HepG2 (cell line): Measurements from ENCODE around the gene PRAC1. TPM values are rescaled to one million over a fixed set of nuclear protein-coding genes. Genes with fewer than 3 reads are reported as not detected.

Source experiments
- HNRNPK ChIP-seq: fragments of 200-400 bp; formaldehyde crosslinking; IDR thresholded peaks from 2 replicates; pipeline ENCODE4 v1.6.1; 2018; ENCODE audit warnings: low read length, low read depth, moderate library complexity, mild to moderate bottlenecking; ENCODE audit not compliant: poor library complexity, severe bottlenecking
- ISX ChIP-seq: sonication (generic); formaldehyde crosslinking; conservative IDR thresholded peaks from 2 replicates; pipeline ENCODE4 v1.5.0; 2020; ENCODE audit warnings: missing genetic modification reagents
- KAT2B ChIP-seq: fragments of 150-350 bp; IDR thresholded peaks from 2 replicates; pipeline ENCODE4 v1.6.1; 2014; ENCODE audit warnings: low read depth, low read length, borderline replicate concordance
- SNAPC2 ChIP-seq: sonication (generic); formaldehyde crosslinking; IDR thresholded peaks from 2 replicates; pipeline ENCODE4 v1.8.1; 2022; ENCODE audit warnings: mild to moderate bottlenecking, missing genetic modification reagents
- SRSF9 ChIP-seq: fragments of 200-400 bp; formaldehyde crosslinking; IDR thresholded peaks from 2 replicates; pipeline ENCODE4 v1.6.1; 2018; ENCODE audit warnings: borderline replicate concordance, mild to moderate bottlenecking, low read depth, low read length; ENCODE audit not compliant: insufficient read depth, poor library complexity, severe bottlenecking
- TCF7 ChIP-seq: sonication (generic); IDR thresholded peaks from 2 replicates; pipeline ENCODE4 v1.6.1; 2016; ENCODE audit warnings: antibody characterized with exemption, low read depth
- ZNF7 ChIP-seq: IDR thresholded peaks from 2 replicates; pipeline ENCODE4 v1.6.1; 2016; ENCODE audit warnings: missing biosample characterization, missing genetic modification reagents
- ZNF83 ChIP-seq: sonication (generic); formaldehyde crosslinking; IDR thresholded peaks from 2 replicates; pipeline ENCODE4 v1.4.0; 2020; ENCODE audit warnings: missing genetic modification reagents, mild to moderate bottlenecking, borderline replicate concordance
- polyA plus RNA-seq, 8 experiments: library from polyadenylated mRNA; depleted of rRNA in 3 of 8; stranded (reverse) in 7 of 8; unstranded in 1 of 8; fragments of >200 nt; fragmentation: Illumina TruSeq in 4 of 8; extraction: Trizol in 4 of 8; gene quantifications; 2 replicates each; pipeline versions ENCODE4 v1.2.1 to v1.2.3, GENCODE V29; 2011 to 2016; ENCODE audit warnings: low read depth in 4 of 8, missing spikeins in 1 of 8, mixed read lengths in 1 of 8; ENCODE audit not compliant: insufficient read depth in 1 of 8
- total RNA-seq, 5 experiments: library from RNA; depleted of rRNA; stranded (reverse); fragments of >200 nt; fragmentation: Illumina TruSeq; extraction: Trizol; gene quantifications; 2 replicates each; pipeline ENCODE4 v1.2.3, GENCODE V29; 2016; ENCODE audit warnings: low read depth in 1 of 5
- TF ChIP-seq, protein P1 (sequence below): sonication (generic); formaldehyde crosslinking; IDR thresholded peaks from 2 replicates; pipeline ENCODE4 v1.8.0; 2022; ENCODE audit warnings: missing genetic modification reagents, mild to moderate bottlenecking, moderate library complexity, borderline replicate concordance
- TF ChIP-seq, protein P2 (sequence below): sonication (generic); formaldehyde crosslinking; IDR thresholded peaks from 2 replicates; pipeline ENCODE4 v1.4.0; 2020; ENCODE audit warnings: missing genetic modification reagents
- TF ChIP-seq, protein P3 (sequence below): IDR thresholded peaks from 2 replicates; pipeline ENCODE4 v1.6.1; 2012; ENCODE audit warnings: low read depth, low read length, improper control_type of control experiment
- TF ChIP-seq, protein P4 (sequence below): IDR thresholded peaks from 2 replicates; pipeline ENCODE4 v1.6.1; 2016; ENCODE audit warnings: low read depth, missing genetic modification reagents, missing compliant biosample characterization

The PRAC1 gene
- total and polyA plus RNA-seq, 2 of the 13 experiments (the other 11 are each of a cell fraction or from before 2014, with no cell fraction given): not detected

DNA sequence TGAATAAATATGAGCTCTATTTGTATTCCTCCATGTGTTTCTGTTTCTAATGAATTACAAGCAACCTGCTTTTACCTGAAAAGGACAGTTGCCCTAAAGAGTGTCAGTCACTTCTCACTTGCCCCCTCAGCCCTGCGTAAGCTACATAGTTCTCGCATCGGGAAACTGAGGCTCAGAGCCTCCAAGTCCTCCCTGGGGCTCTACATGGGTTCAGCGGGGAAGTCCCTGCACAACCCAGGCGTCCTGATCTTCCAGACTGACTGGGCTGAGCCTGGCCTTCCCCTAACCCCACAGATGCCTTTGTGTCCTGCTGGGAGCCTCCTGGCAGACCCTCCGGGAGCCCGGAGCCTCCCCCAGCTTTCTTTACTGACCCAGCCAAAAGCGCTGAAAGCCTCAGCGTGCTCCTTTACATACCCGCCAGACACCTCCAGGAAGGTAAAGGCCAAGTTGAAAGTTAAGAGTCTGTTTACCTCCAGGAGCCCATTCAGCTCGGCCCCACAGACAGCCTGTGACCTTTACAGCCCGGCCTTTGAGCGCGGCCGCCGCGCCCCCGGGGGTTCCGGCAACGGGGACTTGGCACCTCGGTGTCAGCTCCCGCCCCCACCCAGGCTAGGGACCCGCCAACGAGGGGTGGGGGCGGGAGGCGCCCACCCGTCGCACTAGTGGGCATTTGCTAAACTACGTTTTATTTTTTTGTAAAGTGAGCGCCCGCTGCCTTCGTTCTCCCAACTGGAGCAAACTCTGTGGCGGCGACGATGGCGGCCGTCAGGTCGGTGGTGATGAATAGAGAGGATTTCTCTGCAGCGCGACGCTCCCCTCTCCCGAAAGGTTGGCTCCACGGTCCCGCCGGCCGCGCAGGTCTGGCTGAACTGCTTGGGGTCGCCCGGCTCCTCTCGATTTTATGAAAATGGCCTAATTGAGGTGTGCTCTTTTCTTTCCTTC, 10.6 kb upstream of the PRAC1 start (continued):
- TF ChIP-seq, protein P1, sequence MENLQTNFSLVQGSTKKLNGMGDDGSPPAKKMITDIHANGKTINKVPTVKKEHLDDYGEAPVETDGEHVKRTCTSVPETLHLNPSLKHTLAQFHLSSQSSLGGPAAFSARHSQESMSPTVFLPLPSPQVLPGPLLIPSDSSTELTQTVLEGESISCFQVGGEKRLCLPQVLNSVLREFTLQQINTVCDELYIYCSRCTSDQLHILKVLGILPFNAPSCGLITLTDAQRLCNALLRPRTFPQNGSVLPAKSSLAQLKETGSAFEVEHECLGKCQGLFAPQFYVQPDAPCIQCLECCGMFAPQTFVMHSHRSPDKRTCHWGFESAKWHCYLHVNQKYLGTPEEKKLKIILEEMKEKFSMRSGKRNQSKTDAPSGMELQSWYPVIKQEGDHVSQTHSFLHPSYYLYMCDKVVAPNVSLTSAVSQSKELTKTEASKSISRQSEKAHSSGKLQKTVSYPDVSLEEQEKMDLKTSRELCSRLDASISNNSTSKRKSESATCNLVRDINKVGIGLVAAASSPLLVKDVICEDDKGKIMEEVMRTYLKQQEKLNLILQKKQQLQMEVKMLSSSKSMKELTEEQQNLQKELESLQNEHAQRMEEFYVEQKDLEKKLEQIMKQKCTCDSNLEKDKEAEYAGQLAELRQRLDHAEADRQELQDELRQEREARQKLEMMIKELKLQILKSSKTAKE: peak; percentile 82
- TF ChIP-seq, protein P2, sequence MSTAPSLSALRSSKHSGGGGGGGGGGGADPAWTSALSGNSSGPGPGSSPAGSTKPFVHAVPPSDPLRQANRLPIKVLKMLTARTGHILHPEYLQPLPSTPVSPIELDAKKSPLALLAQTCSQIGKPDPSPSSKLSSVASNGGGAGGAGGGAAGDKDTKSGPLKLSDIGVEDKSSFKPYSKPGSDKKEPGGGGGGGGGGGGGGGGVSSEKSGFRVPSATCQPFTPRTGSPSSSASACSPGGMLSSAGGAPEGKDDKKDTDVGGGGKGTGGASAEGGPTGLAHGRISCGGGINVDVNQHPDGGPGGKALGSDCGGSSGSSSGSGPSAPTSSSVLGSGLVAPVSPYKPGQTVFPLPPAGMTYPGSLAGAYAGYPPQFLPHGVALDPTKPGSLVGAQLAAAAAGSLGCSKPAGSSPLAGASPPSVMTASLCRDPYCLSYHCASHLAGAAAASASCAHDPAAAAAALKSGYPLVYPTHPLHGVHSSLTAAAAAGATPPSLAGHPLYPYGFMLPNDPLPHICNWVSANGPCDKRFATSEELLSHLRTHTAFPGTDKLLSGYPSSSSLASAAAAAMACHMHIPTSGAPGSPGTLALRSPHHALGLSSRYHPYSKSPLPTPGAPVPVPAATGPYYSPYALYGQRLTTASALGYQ (CRISPR knock-in tag): no peak
- TF ChIP-seq, protein P3, sequence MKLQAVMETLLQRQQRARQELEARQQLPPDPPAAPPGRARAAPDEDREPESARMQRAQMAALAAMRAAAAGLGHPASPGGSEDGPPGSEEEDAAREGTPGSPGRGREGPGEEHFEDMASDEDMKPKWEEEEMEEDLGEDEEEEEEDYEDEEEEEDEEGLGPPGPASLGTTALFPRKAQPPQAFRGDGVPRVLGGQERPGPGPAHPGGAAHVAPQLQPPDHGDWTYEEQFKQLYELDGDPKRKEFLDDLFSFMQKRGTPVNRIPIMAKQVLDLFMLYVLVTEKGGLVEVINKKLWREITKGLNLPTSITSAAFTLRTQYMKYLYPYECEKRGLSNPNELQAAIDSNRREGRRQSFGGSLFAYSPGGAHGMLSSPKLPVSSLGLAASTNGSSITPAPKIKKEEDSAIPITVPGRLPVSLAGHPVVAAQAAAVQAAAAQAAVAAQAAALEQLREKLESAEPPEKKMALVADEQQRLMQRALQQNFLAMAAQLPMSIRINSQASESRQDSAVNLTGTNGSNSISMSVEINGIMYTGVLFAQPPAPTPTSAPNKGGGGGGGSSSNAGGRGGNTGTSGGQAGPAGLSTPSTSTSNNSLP: no peak
- no peak for TF ChIP-seq SRSF9
- TF ChIP-seq HNRNPK: no peak
- no peak for TF ChIP-seq KAT2B
- no peak for TF ChIP-seq ZNF83 (CRISPR knock-in tag)
- peak; percentile 47; the same call in 1 of the 2 replicates for TF ChIP-seq TCF7
- no peak for TF ChIP-seq SNAPC2 (CRISPR knock-in tag)
- no peak for TF ChIP-seq ZNF7 (CRISPR knock-in tag)
- no peak for TF ChIP-seq ISX
- TF ChIP-seq, protein P4, sequence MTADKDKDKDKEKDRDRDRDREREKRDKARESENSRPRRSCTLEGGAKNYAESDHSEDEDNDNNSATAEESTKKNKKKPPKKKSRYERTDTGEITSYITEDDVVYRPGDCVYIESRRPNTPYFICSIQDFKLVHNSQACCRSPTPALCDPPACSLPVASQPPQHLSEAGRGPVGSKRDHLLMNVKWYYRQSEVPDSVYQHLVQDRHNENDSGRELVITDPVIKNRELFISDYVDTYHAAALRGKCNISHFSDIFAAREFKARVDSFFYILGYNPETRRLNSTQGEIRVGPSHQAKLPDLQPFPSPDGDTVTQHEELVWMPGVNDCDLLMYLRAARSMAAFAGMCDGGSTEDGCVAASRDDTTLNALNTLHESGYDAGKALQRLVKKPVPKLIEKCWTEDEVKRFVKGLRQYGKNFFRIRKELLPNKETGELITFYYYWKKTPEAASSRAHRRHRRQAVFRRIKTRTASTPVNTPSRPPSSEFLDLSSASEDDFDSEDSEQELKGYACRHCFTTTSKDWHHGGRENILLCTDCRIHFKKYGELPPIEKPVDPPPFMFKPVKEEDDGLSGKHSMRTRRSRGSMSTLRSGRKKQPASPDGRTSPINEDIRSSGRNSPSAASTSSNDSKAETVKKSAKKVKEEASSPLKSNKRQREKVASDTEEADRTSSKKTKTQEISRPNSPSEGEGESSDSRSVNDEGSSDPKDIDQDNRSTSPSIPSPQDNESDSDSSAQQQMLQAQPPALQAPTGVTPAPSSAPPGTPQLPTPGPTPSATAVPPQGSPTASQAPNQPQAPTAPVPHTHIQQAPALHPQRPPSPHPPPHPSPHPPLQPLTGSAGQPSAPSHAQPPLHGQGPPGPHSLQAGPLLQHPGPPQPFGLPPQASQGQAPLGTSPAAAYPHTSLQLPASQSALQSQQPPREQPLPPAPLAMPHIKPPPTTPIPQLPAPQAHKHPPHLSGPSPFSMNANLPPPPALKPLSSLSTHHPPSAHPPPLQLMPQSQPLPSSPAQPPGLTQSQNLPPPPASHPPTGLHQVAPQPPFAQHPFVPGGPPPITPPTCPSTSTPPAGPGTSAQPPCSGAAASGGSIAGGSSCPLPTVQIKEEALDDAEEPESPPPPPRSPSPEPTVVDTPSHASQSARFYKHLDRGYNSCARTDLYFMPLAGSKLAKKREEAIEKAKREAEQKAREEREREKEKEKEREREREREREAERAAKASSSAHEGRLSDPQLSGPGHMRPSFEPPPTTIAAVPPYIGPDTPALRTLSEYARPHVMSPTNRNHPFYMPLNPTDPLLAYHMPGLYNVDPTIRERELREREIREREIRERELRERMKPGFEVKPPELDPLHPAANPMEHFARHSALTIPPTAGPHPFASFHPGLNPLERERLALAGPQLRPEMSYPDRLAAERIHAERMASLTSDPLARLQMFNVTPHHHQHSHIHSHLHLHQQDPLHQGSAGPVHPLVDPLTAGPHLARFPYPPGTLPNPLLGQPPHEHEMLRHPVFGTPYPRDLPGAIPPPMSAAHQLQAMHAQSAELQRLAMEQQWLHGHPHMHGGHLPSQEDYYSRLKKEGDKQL: no peak
